ENCODE results near the gene SH2B2. TPM values are rescaled to one million over a fixed set of nuclear protein-coding genes. Genes with fewer than 3 reads are reported as not detected.
"Not testable (repeated sequence)": the region's sequence is repeated elsewhere in the genome, so short reads cannot be mapped to it uniquely, and the experiment has no call there.

SH2B2 gene
- total RNA-seq, 2 donors from 2014 or later: 2.7 to 4.6 TPM

DNA sequence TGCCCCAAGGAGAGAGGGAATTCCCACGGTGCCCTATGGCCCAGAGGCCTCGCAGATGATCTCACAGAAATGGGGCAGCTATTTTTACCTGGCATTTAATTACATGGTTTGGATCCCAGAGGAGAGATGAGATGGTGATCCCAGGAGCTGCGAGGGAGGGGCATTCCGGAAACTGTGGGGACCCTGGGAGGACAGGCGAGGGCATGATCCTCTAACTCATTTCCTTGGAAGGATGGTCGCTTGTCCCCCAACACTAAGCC is 9.4 kb downstream of the SH2B2 start:
- no peak for DNase-seq (ENCODE audit: low spot score)
- intact Hi-C loops (cut with DNase I): no loop called here

DNA sequence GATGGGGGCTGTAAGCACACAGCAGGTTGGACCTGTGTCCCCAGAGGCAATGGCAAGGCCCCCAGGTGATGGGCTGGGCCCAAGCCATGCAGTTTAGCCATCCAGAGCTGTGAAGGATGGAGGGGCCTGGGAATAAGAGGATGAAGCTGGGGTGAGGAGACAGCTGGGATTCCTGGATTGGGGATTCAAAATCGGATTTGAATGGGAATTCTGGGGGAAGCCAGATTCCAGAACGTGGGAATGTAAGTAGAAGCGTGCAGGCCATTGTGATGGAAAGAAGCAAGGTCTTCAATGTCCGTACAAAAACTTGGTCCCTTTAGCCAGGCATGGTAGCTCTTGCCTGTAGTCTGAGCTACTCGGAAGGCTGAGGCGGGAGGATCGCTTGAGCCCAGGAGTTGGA is 9.8 kb downstream of the SH2B2 start:
- no peak for DNase-seq (ENCODE audit: low spot score)
- intact Hi-C loops (cut with DNase I): no loop called here

GRCh38 chr7:102297487-102298218 is 11.0 kb downstream of the SH2B2 start:
- DNase-seq (ENCODE audit: low spot score): no peak
- intact Hi-C loops (cut with DNase I): no loop called here

GRCh38 chr7:102300643-102301221 is 14.1 kb downstream of the SH2B2 start:
- no peak for DNase-seq (ENCODE audit: low spot score)
- intact Hi-C loops (cut with DNase I): no loop called here

DNA sequence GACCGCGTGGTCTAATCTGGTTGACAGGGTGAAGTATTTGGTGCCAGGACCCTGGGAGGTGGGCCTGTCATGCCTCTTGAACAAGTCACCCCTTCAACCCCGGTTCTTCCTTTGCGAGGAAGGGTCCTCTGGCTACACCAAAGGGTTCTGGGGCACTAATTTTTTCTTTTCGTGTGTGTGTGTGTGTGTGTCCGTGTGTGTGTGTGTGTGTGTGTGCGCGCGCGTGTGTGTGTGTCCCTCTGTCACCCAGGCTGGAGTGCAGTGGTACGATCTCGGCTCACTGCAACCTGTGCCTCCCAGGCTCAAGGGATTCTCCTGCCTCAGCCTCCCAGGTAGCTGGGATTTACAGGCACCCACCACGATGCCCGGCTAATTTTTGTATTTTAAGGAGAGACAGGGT is 14.7 kb downstream of the SH2B2 start:
- DNase-seq (ENCODE audit: low spot score); intact Hi-C loops (cut with DNase I): not testable (repeated sequence)

DNA sequence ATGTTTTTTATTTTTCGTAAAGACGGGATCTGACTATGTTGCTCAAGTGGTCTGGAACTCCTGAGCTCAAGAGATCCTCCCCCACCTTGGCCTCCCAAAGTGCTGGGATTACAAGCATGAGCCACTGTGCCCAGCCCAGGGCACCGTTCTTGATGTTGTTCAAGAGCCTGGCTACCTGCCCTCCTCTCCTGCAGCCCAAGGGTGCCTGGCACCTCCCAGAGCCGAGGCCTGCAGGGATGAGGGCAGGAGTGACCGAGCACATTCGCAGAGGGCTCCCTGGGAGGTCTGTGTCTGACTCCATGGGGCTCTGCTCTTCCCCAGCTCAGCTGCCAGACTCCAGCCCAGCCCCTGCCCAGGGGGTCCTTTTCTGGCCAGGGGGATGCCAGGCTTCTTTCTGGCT is 15.4 kb downstream of the SH2B2 start:
- DNase-seq (ENCODE audit: low spot score): no peak
- intact Hi-C loops (cut with DNase I): no loop called here

DNA sequence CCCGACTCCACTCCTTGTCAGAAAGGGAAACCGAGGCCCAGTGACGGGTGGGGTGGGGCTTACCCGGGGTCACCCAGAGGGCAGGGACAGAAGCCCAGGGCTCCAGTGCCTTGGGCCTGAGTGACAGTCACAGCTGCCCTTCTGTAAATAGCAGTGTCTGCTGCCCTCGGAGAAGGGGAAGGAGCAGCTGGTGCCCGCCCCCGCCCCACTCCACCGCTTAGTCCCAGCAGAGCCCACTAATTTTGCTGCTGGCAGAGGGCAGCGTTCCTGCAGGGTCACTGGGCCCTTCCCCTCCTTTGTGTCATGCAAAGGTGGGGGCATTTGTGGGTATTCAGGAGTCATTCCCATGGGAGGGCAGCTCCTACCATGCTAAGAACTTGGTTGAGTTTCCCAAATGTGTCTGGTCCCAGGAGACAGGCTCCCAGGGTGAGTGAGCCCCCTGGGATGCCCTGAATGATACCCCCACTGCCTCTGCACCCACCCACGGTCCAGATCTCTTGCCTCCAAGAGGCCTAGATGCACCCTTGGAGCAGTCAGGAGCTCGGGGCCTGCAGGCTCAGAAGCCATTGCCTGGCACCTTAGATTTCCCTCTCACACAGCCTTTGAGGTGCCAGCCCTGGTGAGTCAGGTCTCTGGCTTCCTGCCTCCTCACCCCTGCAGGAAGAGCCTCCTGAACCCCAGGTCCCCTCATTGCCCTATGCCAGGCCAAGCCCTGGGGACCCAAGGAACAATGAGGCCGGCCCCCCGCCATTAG is 17.2 kb downstream of the SH2B2 start:
- intact Hi-C loops (cut with DNase I): no loop called here

DNA sequence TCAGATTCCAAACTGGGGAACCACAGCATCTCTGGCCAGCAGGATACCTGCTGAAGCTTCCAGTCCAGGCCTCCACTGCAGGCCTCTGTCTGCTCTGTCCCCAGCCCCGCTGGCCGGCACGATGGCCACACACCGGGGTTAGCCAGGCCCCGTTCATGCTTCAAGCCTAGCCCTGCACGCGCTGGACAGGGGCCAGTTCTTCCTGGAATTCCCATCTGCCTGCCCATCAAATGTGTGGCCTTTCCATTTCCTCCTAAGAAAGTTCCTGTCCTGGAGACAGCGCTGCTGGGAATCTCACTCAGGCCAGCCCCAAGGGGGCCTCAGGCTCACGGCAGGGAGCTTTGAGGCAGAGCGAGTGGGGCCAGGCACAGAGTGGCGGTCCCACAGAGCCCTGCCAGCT is 18.0 kb downstream of the SH2B2 start:
- intact Hi-C loops (cut with DNase I): no loop called here
- no peak for DNase-seq (ENCODE audit: low spot score)

More for the DNA sequence above, 17.2 kb downstream of the SH2B2 start:
- no peak for DNase-seq (ENCODE audit: low spot score)

DNA sequence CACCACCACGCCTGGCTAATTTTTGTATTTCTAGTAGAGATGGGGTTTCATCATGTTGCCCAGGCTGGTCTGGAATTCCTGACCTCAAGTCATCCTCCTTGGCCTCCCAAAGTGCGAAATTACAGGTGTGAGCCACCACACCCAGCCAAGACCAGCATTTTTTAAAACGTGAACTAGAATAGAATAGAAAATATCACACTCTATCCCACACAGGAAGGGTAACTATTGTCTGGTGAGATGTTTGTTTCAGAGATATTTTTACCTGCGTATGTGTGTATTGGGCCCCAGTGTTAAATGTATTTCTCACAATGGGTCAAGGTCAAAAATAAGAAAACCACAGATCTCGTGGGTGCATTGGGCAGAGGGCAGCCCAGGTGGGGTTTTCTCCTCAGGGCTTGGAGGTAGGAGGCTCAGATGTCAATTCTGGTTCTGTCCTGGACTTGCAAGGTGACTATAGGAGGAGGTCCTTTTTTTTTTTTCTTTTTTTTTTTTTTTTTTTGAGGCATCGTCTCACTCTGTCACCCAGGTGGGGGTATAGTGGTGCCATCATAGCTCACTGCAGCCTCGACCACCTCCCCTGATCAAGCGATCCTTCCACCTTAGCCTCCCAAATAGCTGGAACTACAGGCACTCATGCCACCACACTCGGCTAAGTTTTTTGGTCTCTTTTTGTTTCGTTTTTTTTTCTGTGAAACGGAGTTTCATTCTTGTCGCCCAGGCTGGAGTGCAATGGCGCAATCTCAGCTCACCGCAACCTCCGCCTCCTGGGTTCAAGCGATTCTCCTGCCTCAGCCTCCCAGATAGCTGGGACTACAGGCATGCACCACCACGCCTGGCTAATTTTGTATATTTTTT is 19.0 kb downstream of the SH2B2 start:
- no peak for DNase-seq (ENCODE audit: low spot score)
- intact Hi-C loops (cut with DNase I): no loop called here

DNA sequence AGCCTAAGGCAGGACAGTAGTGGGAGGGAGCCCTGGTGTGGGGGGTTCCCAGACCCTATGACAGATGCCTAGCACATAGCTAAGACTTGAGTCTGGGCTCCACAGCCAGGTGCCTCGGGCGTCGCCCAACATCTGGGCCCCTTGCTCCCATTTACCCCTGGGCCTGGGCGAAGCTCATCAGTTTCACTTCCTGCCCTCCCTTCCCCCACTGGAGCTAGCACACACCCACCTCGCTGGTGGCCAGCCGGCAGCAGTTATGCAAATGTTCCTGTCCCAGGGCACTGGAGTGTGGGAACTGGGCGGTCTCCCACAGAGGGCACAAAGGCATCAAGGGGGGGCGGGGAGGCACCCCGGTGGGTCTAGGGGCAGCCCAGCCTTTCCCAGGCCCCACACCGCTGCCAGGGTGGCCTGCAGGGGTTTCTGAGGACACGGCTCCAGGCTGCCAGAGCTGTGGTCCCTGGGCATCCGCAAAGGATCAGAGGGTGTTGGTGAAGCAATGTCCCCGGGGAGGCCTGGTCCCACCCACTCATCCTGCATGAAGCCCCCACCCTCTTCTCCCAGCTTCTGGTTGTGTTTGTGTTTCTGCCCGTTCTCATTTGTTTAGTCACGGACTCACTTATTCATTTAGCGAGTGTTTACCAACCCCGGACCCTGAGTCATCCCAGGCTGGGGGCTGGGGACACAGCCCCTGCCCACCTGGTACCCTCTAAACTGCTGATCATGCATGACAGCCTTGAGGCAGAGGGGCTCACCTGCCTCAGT is 20.4 kb downstream of the SH2B2 start:
- no peak for DNase-seq (ENCODE audit: low spot score)
- intact Hi-C loops (cut with DNase I): no loop called here

- DNase-seq (ENCODE audit: low spot score): no peak
- intact Hi-C loops (cut with DNase I): loop anchor here in 1 of 2 donors (5.0 kb wide), 1 partner anchor 878 kb away; no protein-coding TSS in a partner anchor
These were observed 23.7 kb downstream of the SH2B2 start for GRCh38 chr7:102310414-102310815.

DNA sequence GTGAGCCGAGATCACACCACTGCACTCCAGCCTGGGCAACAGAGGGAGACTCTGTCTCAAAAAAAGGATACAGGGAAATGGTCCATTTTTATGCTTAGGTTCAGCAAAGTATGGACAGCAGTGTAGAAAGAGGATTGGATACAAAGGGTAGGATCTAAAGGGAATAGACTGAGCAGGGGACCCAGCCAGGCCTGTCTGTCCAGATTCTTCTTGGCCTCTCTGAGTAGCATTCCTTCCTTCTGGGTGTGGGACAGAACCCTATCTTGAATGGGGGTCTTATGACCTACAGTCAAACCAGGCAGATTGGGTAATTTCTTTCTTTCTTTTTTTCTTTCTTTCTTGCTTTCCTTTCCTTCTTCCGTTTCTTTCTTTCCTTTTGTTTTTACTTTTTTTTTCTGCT is 25.6 kb downstream of the SH2B2 start:
- intact Hi-C loops (cut with DNase I): loop anchor here in 1 of 2 donors (2.0 to 5.0 kb wide), 2 partner anchors 54 to 880 kb away; no protein-coding TSS in a partner anchor
- no peak for DNase-seq (ENCODE audit: low spot score)

DNA sequence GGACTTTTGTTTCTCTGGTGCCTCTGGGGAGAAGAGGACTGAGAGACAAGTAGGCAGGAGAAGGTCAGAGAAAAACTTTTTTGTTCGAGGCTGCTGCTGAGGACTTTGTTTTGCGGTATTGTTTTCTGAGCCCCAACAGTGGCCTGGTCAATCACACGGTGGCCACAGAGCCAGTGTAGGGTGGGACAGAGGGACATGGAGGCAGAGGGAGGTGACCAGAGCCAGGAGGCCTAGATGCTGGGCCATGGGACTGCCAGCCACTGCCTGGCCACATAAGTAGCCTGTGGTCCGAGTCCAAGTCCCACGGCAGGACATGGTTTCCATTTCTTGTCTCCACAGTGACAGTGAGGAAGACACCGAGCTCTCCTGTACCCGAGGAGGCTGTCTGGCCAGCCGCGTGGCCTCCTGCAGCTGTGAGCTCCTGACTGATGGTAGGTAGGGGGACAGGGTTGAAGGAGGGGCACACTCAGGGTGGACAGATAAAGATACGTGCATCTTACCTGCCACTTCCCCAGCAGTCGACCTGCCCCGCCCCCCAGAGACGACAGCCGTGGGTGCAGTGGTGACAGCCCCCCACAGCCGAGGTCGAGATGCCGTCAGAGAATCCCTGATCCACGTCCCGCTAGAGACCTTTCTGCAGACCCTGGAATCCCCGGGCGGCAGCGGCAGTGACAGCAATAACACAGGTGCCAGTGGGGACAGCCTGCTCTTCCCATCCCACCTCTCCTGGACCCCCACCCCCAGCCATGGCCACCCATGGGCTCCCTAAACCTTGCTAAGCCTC is 27.5 kb downstream of the SH2B2 start:
- peak; percentile 67 for DNase-seq (ENCODE audit: low spot score)
- intact Hi-C loops (cut with DNase I): loop anchor here in 1 of 2 donors (2.0 to 5.0 kb wide), 2 partner anchors 55 to 882 kb away; no protein-coding TSS in a partner anchor

GRCh38 chr7:102317231-102318059 is 30.8 kb downstream of the SH2B2 start:
- peak; percentile 77 for DNase-seq (ENCODE audit: low spot score)
- intact Hi-C loops (cut with DNase I): no loop called here

DNA sequence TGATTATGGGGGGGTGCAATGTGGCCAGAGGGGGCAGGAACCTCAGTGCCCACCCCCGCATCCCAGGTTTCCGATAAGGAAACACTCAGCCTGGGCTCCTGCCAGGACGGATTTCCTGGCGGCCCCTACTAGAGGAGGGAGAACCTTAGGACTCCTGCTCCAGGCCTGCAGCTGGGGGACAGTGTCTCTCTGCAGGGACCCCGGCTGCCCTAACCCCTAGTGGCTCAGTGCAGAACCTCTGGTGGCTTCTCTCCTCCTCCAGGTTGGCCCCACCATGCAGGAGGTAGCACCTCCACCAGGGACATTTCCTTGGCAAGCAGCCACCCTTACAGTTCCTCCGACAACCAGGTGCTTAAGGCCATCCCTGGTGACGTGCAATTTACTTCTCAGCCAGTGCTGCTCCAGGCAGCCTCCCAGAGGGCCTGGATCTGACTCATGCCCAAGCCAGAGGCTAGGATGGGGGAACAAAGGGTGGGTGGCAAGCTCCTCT is 31.9 kb downstream of the SH2B2 start:
- intact Hi-C loops (cut with DNase I): no loop called here
- DNase-seq (ENCODE audit: low spot score): peak; percentile 72

- no peak for DNase-seq (ENCODE audit: low spot score)
- intact Hi-C loops (cut with DNase I): no loop called here
These were observed 33.0 kb downstream of the SH2B2 start for GRCh38 chr7:102319671-102320070.

DNA sequence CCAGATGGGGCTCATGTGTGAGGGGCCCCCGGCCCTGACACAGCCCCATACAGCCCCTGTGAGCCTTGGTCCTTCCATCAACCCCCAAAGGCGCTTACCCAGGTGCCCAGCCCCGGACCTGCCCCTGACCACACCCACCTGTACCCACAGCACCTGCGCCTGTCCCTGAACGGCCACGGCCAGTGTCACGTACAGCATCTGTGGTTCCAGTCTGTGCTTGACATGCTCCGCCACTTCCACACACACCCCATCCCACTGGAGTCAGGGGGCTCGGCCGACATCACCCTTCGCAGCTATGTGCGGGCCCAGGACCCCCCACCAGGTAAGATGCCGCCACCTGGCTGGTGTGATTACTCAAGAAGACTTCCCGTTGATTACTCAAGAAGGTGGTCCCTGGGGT is 33.5 kb downstream of the SH2B2 start:
- intact Hi-C loops (cut with DNase I): no loop called here
- DNase-seq (ENCODE audit: low spot score): no peak
